GM12874 (cell line): ENCODE measurements around the gene MYLK.

Experiments
- CTCF ChIP-seq: IDR thresholded peaks from 2 replicates; pipeline ENCODE4 v1.5.1; 2011; ENCODE audit warnings: low read depth, mild to moderate bottlenecking, control low read depth, low read length, moderate library complexity; ENCODE audit not compliant: insufficient read depth

Gene MYLK

GRCh38 chr3:123642182-123642956 lies 241.8 kb downstream of the MYLK start:
- peak; percentile 85 for TF ChIP-seq CTCF

GRCh38 chr3:123641505-123641904 lies 242.6 kb downstream of the MYLK start:
- no peak for TF ChIP-seq CTCF

- TF ChIP-seq CTCF = no peak
These were observed 243.2 kb downstream of the MYLK start for GRCh38 chr3:123640740-123641462.

GRCh38 chr3:123640311-123640710 lies 243.8 kb downstream of the MYLK start:
- TF ChIP-seq CTCF = no peak

GRCh38 chr3:123638936-123639689 lies 245.0 kb downstream of the MYLK start:
- no peak for TF ChIP-seq CTCF

GRCh38 chr3:123637841-123638240 lies 246.3 kb downstream of the MYLK start:
- no peak for TF ChIP-seq CTCF

GRCh38 chr3:123637131-123637530 lies 247.0 kb downstream of the MYLK start:
- no peak for TF ChIP-seq CTCF
